Esophagus squamous epithelium (tissue), 4 donors: Measurements from ENCODE around the gene INSYN2B.

ENCODE experiments used
- POLR2A ChIP-seq, 4 donors: fragments of 450-650 bp; IDR thresholded peaks; one replicate each; pipeline ENCODE4 v1.6.1; 2017; ENCODE audit warnings: antibody characterized with exemption in 4 of 4, mild to moderate bottlenecking in 4 of 4, moderate library complexity in 3 of 4
- TF ChIP-seq, protein P1 (sequence below), 6 experiments: fragments of 450-650 bp in 4 of 6; fragments of 200-600 bp in 2 of 6; sonication (generic) in 2 of 6; IDR thresholded peaks; one replicate each; pipeline ENCODE4 v1.5.1; 2016 to 2019; ENCODE audit warnings: antibody characterized with exemption in 6 of 6, mild to moderate bottlenecking in 4 of 6, moderate library complexity in 4 of 6

DNA sequence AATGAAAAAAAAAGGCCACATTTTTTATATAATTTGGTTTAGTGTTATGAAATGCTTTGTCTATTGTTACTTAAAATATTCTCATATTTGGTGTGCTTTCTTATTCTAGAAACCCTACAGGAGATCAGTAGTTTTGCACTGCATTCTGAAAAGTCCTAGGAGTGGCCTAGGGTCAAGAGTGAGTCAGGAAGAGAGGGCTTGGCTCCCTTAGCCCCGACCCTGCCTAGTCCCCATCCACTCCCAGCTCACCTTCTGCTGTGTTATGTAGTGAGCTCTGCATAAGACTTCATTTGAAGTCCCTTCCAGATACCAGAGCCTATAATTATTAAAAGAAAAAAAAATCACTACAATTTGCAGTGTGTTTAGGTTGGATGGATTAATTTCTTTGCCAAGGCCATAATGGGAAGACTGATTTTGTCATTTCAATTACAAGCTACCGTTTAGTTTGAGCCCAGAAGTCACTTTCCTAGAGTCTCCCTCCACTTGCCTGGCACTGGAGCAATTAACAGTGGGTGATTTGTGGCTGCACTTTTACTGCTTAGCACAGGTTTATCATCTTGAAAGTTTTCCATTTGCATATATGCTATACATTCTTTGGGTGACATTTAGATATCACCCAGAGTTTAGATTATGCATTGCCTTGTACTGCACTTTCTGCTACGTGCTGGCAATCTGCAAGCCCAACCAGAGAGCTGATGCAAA lies 143.3 kb downstream of the INSYN2B start:
- TF ChIP-seq, protein P1, sequence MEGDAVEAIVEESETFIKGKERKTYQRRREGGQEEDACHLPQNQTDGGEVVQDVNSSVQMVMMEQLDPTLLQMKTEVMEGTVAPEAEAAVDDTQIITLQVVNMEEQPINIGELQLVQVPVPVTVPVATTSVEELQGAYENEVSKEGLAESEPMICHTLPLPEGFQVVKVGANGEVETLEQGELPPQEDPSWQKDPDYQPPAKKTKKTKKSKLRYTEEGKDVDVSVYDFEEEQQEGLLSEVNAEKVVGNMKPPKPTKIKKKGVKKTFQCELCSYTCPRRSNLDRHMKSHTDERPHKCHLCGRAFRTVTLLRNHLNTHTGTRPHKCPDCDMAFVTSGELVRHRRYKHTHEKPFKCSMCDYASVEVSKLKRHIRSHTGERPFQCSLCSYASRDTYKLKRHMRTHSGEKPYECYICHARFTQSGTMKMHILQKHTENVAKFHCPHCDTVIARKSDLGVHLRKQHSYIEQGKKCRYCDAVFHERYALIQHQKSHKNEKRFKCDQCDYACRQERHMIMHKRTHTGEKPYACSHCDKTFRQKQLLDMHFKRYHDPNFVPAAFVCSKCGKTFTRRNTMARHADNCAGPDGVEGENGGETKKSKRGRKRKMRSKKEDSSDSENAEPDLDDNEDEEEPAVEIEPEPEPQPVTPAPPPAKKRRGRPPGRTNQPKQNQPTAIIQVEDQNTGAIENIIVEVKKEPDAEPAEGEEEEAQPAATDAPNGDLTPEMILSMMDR (IDR thresholded peaks at IDR 0.05), result no peak
- TF ChIP-seq POLR2A (IDR thresholded peaks at IDR 0.05), result no peak
